ENCODE data around the gene NIP7. TPM values are rescaled to one million over a fixed set of nuclear protein-coding genes. Genes with fewer than 3 reads are reported as not detected.

NIP7 gene
- total and polyA plus RNA-seq, 4 experiments from 2014 or later = 23.4 to 31.9 (median 27.7) TPM

- Histone ChIP-seq H3K4me3 (ENCODE audit: low read length in 2 of 2) (no peak overlapping the region), H3K27ac (ENCODE audit: low read depth, low read length) (no peak overlapping the region), H3K9me3 (ENCODE audit: control insufficient read depth in 1 of 2, low read length in 2 of 2) (no peaks in the 10 kb centered on the region), H3K4me1 (ENCODE audit: insufficient read depth, low read length) (no peaks in the 10 kb centered on the region), H3K27me3 (ENCODE audit: insufficient read depth, low read length) (no peaks in the 10 kb centered on the region), H3K36me3 (ENCODE audit: insufficient read depth, low read length) (peaks cover 17% of the 10 kb centered on the region)
- Mint-ChIP-seq H3K27ac (peak overlapping the region in 1 of 7 donors; percentile 8), H3K36me3 (peaks cover 17 to 33% of the 10 kb centered on the region in 2 donors), H3K4me3 (no peak overlapping the region), H3K9me3 (no peaks in the 10 kb centered on the region), H3K4me1 (no peaks in the 10 kb centered on the region), H3K27me3 (no peaks in the 10 kb centered on the region)
- POLR2A ChIA-PET (ENCODE audit: partially characterized antibody) = interaction anchor here (1.1 kb wide), 1 partner anchor 9 kb away, joined by 3 read pairs; the partner anchor contains the start of gene VPS4A
- no peak for DNase-seq
- intact Hi-C loops (cut with micrococcal nuclease) = no loop called here
- CTCF ChIA-PET (ENCODE audit: partially characterized antibody) = interaction anchor here (0.9 to 1.6 kb wide), 2 partner anchors 14 to 16 kb away, joined by 4 to 5 read pairs; no protein-coding TSS in a partner anchor
These were observed 37.7 kb upstream of the NIP7 start for GRCh38 chr16:69301861-69302260.

GRCh38 chr16:69302301-69302700 lies 37.3 kb upstream of the NIP7 start:
- POLR2A ChIA-PET (ENCODE audit: partially characterized antibody) = interaction anchor here (1.1 kb wide), 1 partner anchor 8 kb away, joined by 3 read pairs; the partner anchor contains the start of gene VPS4A

GRCh38 chr16:69306031-69306430 lies 33.5 kb upstream of the NIP7 start:
- POLR2A ChIA-PET (ENCODE audit: partially characterized antibody) = interaction anchor here (0.9 kb wide), 1 partner anchor 33 kb away, joined by 3 read pairs; the partner anchor contains the start of gene COG8

More at GRCh38 chr16:69302301-69302700, 37.3 kb upstream of the NIP7 start:
- H3K36me3 ChIP-seq (ENCODE audit: insufficient read depth, low read length) = peaks cover 17% of the 10 kb centered on the region
- DNase-seq = no peak
- CTCF ChIA-PET (ENCODE audit: partially characterized antibody) = interaction anchor here (0.9 kb wide), 1 partner anchor 16 kb away, joined by 4 read pairs; no protein-coding TSS in a partner anchor
- no peak overlapping the region for H3K27ac ChIP-seq (ENCODE audit: low read depth, low read length)
- H3K27me3 ChIP-seq (ENCODE audit: insufficient read depth, low read length) = no peaks in the 10 kb centered on the region
- no peaks in the 10 kb centered on the region for H3K4me1 ChIP-seq (ENCODE audit: insufficient read depth, low read length)
- no peaks in the 10 kb centered on the region for H3K9me3 ChIP-seq (ENCODE audit: control insufficient read depth in 1 of 2, low read length in 2 of 2)
- no peak overlapping the region for H3K4me3 ChIP-seq (ENCODE audit: low read length in 2 of 2)
- intact Hi-C loops (cut with micrococcal nuclease) = no loop called here
- H3K36me3 Mint-ChIP-seq = peaks cover 17 to 33% of the 10 kb centered on the region in 2 donors
- peak overlapping the region in 1 of 7 donors; percentile 36 for H3K27ac Mint-ChIP-seq
- H3K4me1 Mint-ChIP-seq = no peaks in the 10 kb centered on the region
- H3K9me3 Mint-ChIP-seq = no peaks in the 10 kb centered on the region
- no peak overlapping the region for H3K4me3 Mint-ChIP-seq
- H3K27me3 Mint-ChIP-seq = no peaks in the 10 kb centered on the region

GRCh38 chr16:69307091-69307490 lies 32.5 kb upstream of the NIP7 start:
- H3K9me3 ChIP-seq (ENCODE audit: control insufficient read depth in 1 of 2, low read length in 2 of 2) = no peaks in the 10 kb centered on the region
- intact Hi-C loops (cut with micrococcal nuclease) = no loop called here
- H3K36me3 ChIP-seq (ENCODE audit: insufficient read depth, low read length) = no peaks in the 10 kb centered on the region
- H3K4me3 ChIP-seq (ENCODE audit: low read length in 2 of 2) = no peak overlapping the region
- H3K27ac ChIP-seq (ENCODE audit: low read depth, low read length) = no peak overlapping the region
- peaks cover 8 to 14% (median 11%) of the 10 kb centered on the region in 4 donors for H3K4me1 Mint-ChIP-seq
- H3K27me3 ChIP-seq (ENCODE audit: insufficient read depth, low read length) = no peaks in the 10 kb centered on the region
- no peaks in the 10 kb centered on the region for H3K9me3 Mint-ChIP-seq
- peaks cover 8% of the 10 kb centered on the region for H3K4me1 ChIP-seq (ENCODE audit: insufficient read depth, low read length)
- ChIA-PET POLR2A (ENCODE audit: partially characterized antibody) (no interaction called here), CTCF (ENCODE audit: partially characterized antibody) (no interaction called here)
- H3K27me3 Mint-ChIP-seq = no peaks in the 10 kb centered on the region
- no peak overlapping the region for H3K4me3 Mint-ChIP-seq
- H3K36me3 Mint-ChIP-seq = peaks cover 4 to 14% of the 10 kb centered on the region in 2 donors
- no peak overlapping the region for H3K27ac Mint-ChIP-seq
- no peak for DNase-seq

More at GRCh38 chr16:69306031-69306430, 33.5 kb upstream of the NIP7 start:
- Histone ChIP-seq H3K4me3 (ENCODE audit: low read length in 2 of 2) (no peak overlapping the region), H3K27ac (ENCODE audit: low read depth, low read length) (no peak overlapping the region), H3K4me1 (ENCODE audit: insufficient read depth, low read length) (peaks cover 4% of the 10 kb centered on the region), H3K36me3 (ENCODE audit: insufficient read depth, low read length) (peaks cover 8% of the 10 kb centered on the region), H3K27me3 (ENCODE audit: insufficient read depth, low read length) (no peaks in the 10 kb centered on the region), H3K9me3 (ENCODE audit: control insufficient read depth in 1 of 2, low read length in 2 of 2) (no peaks in the 10 kb centered on the region)
- Mint-ChIP-seq H3K36me3 (peaks cover 7 to 18% of the 10 kb centered on the region in 2 donors), H3K27ac (no peak overlapping the region), H3K27me3 (no peaks in the 10 kb centered on the region), H3K4me1 (peaks cover 7 to 9% (median 8%) of the 10 kb centered on the region in 4 donors), H3K4me3 (no peak overlapping the region), H3K9me3 (no peaks in the 10 kb centered on the region)
- intact Hi-C loops (cut with micrococcal nuclease) = no loop called here
- DNase-seq = no peak
- CTCF ChIA-PET (ENCODE audit: partially characterized antibody) = interaction anchor here (1.1 kb wide), 1 partner anchor 18 kb away, joined by 3 read pairs; no protein-coding TSS in a partner anchor

GRCh38 chr16:69307856-69308255 lies 31.7 kb upstream of the NIP7 start:
- no peaks in the 10 kb centered on the region for H3K9me3 ChIP-seq (ENCODE audit: control insufficient read depth in 1 of 2, low read length in 2 of 2)
- no peaks in the 10 kb centered on the region for H3K27me3 Mint-ChIP-seq
- peak overlapping the region in 1 of 7 donors; percentile 3 for H3K27ac Mint-ChIP-seq
- H3K9me3 Mint-ChIP-seq = no peaks in the 10 kb centered on the region
- no peak overlapping the region for H3K4me3 Mint-ChIP-seq
- H3K27me3 ChIP-seq (ENCODE audit: insufficient read depth, low read length) = no peaks in the 10 kb centered on the region
- DNase-seq = no peak
- CTCF ChIA-PET (ENCODE audit: partially characterized antibody) = no interaction called here
- intact Hi-C loops (cut with micrococcal nuclease) = no loop called here
- H3K36me3 Mint-ChIP-seq = peaks cover 0 to 10% of the 10 kb centered on the region in 2 donors
- POLR2A ChIA-PET (ENCODE audit: partially characterized antibody) = no interaction called here
- no peak overlapping the region for H3K27ac ChIP-seq (ENCODE audit: low read depth, low read length)
- no peak overlapping the region for H3K4me3 ChIP-seq (ENCODE audit: low read length in 2 of 2)
- H3K4me1 ChIP-seq (ENCODE audit: insufficient read depth, low read length) = peaks cover 13% of the 10 kb centered on the region
- H3K4me1 Mint-ChIP-seq = peaks cover 11 to 18% (median 15%) of the 10 kb centered on the region in 4 donors
- H3K36me3 ChIP-seq (ENCODE audit: insufficient read depth, low read length) = no peaks in the 10 kb centered on the region

GRCh38 chr16:69309316-69309715 lies 30.3 kb upstream of the NIP7 start:
- CTCF ChIA-PET (ENCODE audit: partially characterized antibody) = interaction anchor here (0.6 to 1.4 kb wide), 2 partner anchors 29 to 444 kb away, joined by 3 to 4 read pairs; partner anchors contain the start of gene COG8
- POLR2A ChIA-PET (ENCODE audit: partially characterized antibody) = interaction anchor here (1.6 to 4.6 kb wide), 3 partner anchors 20 to 177 kb away, joined by 7 to 44 read pairs (median 30); partner anchors contain the start of genes CHTF8, COG8, NIP7 and PDF
- peaks cover 16 to 31% (median 25%) of the 10 kb centered on the region in 4 donors for H3K4me1 Mint-ChIP-seq
- peak in 1 of 5 donors; percentile 16 for DNase-seq
- intact Hi-C loops (cut with micrococcal nuclease) = no loop called here
- no peaks in the 10 kb centered on the region for H3K9me3 ChIP-seq (ENCODE audit: control insufficient read depth in 1 of 2, low read length in 2 of 2)
- H3K36me3 ChIP-seq (ENCODE audit: insufficient read depth, low read length) = peaks cover 9% of the 10 kb centered on the region
- no peak overlapping the region for H3K27ac ChIP-seq (ENCODE audit: low read depth, low read length)
- peak overlapping the region in 6 of 7 donors; percentile 6 to 68 (median 24) for H3K27ac Mint-ChIP-seq
- peaks cover 0 to 14% of the 10 kb centered on the region in 2 donors for H3K36me3 Mint-ChIP-seq
- peaks cover 28% of the 10 kb centered on the region for H3K4me1 ChIP-seq (ENCODE audit: insufficient read depth, low read length)
- no peaks in the 10 kb centered on the region for H3K9me3 Mint-ChIP-seq
- H3K4me3 Mint-ChIP-seq = peak overlapping the region in 6 of 8 donors; percentile 2 to 47 (median 18)
- no peaks in the 10 kb centered on the region for H3K27me3 ChIP-seq (ENCODE audit: insufficient read depth, low read length)
- no peak overlapping the region for H3K4me3 ChIP-seq (ENCODE audit: low read length in 2 of 2)
- H3K27me3 Mint-ChIP-seq = no peaks in the 10 kb centered on the region

All from CD4-positive, alpha-beta memory T cell (primary cell).